GM12878 (cell line): Measurements from ENCODE around the gene MYH6.

Source experiments
- BRCA1 ChIP-seq: IDR thresholded peaks from 2 replicates; pipeline ENCODE4 v1.6.1; 2011; ENCODE audit warnings: low read depth, low read length, improper control_type of control experiment
- ESRRA ChIP-seq: IDR thresholded peaks from 2 replicates; pipeline ENCODE4 v1.6.1; 2012; ENCODE audit warnings: mild to moderate bottlenecking, low read length, improper control_type of control experiment
- HDGF ChIP-seq: fragments of 450-650 bp; IDR thresholded peaks from 2 replicates; pipeline ENCODE4 v1.6.1; 2016; ENCODE audit warnings: antibody characterized with exemption
- RAD21 ChIP-seq: IDR thresholded peaks from 2 replicates; pipeline ENCODE4 v1.6.1; 2011; ENCODE audit warnings: mild to moderate bottlenecking, low read depth, low read length, moderate library complexity; ENCODE audit not compliant: insufficient read depth
- RCOR1 ChIP-seq: conservative IDR thresholded peaks from 2 replicates; pipeline ENCODE4 v1.6.1; 2012; ENCODE audit warnings: low read depth, low read length, improper control_type of control experiment
- SIN3A ChIP-seq: IDR thresholded peaks from 2 replicates; pipeline ENCODE4 v1.6.1; 2012; ENCODE audit warnings: low read depth, low read length, improper control_type of control experiment
- TF ChIP-seq, protein P1 (sequence below), 3 experiments: IDR thresholded peaks in 2 of 3; conservative IDR thresholded peaks in 1 of 3; 2 replicates each; pipeline ENCODE4 v1.5.1; 2011; ENCODE audit warnings: low read depth in 3 of 3, low read length in 3 of 3, mild to moderate bottlenecking in 3 of 3, control low read depth in 2 of 3, moderate library complexity in 2 of 3, inconsistent platforms in 1 of 3, mixed read lengths in 1 of 3; ENCODE audit not compliant: control insufficient read depth in 2 of 3, insufficient read depth in 1 of 3; ENCODE audit errors: extremely low read depth in 1 of 3

DNA sequence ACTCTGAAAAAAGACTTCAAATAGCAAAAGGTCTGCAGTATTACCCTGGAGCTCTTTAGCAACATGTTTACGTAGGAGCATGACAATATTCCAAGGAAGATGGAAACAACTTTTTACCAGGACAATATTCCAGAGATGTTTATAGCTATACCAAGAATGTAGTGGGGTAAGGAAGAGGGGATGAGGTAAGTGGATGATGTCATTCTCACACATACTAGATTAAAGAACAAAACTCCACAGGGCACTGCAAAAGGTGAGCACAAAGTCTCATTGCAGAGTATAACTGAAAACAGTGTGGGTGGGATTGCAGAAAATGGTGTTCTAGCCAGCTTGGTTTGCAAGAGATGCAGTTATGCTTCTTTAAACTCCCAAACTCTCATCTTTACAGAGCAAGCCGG, 22.8 kb downstream of the MYH6 start:
- TF ChIP-seq HDGF (no peak), RAD21 (no peak), SIN3A (no peak), ESRRA (no peak), BRCA1 (no peak), RCOR1 (no peak)
- TF ChIP-seq, protein P1, sequence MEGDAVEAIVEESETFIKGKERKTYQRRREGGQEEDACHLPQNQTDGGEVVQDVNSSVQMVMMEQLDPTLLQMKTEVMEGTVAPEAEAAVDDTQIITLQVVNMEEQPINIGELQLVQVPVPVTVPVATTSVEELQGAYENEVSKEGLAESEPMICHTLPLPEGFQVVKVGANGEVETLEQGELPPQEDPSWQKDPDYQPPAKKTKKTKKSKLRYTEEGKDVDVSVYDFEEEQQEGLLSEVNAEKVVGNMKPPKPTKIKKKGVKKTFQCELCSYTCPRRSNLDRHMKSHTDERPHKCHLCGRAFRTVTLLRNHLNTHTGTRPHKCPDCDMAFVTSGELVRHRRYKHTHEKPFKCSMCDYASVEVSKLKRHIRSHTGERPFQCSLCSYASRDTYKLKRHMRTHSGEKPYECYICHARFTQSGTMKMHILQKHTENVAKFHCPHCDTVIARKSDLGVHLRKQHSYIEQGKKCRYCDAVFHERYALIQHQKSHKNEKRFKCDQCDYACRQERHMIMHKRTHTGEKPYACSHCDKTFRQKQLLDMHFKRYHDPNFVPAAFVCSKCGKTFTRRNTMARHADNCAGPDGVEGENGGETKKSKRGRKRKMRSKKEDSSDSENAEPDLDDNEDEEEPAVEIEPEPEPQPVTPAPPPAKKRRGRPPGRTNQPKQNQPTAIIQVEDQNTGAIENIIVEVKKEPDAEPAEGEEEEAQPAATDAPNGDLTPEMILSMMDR (IDR thresholded peaks at IDR 0.05 in 2 of 3, conservative IDR thresholded peaks at IDR 0.05 in 1 of 3; ENCODE audit: control insufficient read depth in 2 of 3, extremely low read depth in 1 of 3, insufficient read depth in 1 of 3, low read depth in 3 of 3, low read length in 3 of 3): no peak
